Activated T-helper 1 cell treated with anti-CD3 and anti-CD28 coated beads, Interleukin-2, amount 50 U/mL, for 16 hours (primary cell): ENCODE results near the gene CUL9.
"Not testable (repeated sequence)": the region's sequence is repeated elsewhere in the genome, so short reads cannot be mapped to it uniquely, and the experiment has no call there.

Source experiments
- DNase-seq, 2 donors: peaks; one replicate each; pipeline ENCODE4 v3.0.0-alpha.2; 2020; ENCODE audit warnings: low read depth in 1 of 2, low spot score in 1 of 2

CUL9 gene

GRCh38 chr6:43181942-43182860, at the start of gene CUL9:
TSS of gene CUL9 (plus strand) at chr6:43182196. CDS start at chr6:43184311, 2,115 bp downstream.
- peak; percentile 49 to 65 for DNase-seq

GRCh38 chr6:43138267-43138666, 43.7 kb upstream of the CUL9 start:
- no peak for DNase-seq

GRCh38 chr6:43139973-43140372, 42.0 kb upstream of the CUL9 start:
- not testable (repeated sequence) for DNase-seq

- DNase-seq, result no peak
These were observed 40.4 kb upstream of the CUL9 start for GRCh38 chr6:43141644-43142043.

- no peak for DNase-seq
These were observed 39.9 kb upstream of the CUL9 start for GRCh38 chr6:43142101-43142500.

GRCh38 chr6:43143235-43144128, 38.5 kb upstream of the CUL9 start:
- DNase-seq, result peak; percentile 37 to 63

GRCh38 chr6:43144879-43145278, 37.1 kb upstream of the CUL9 start:
- DNase-seq, result no peak

GRCh38 chr6:43146261-43146660, 35.7 kb upstream of the CUL9 start:
- DNase-seq, result no peak

GRCh38 chr6:43146709-43147688, 35.0 kb upstream of the CUL9 start:
- no peak for DNase-seq

GRCh38 chr6:43147691-43148477, 34.1 kb upstream of the CUL9 start:
- DNase-seq, result no peak

- DNase-seq, result no peak
These were observed 32.7 kb upstream of the CUL9 start for GRCh38 chr6:43149265-43149664.

- no peak for DNase-seq
These were observed 31.8 kb upstream of the CUL9 start for GRCh38 chr6:43150051-43150751.

GRCh38 chr6:43159599-43159998, 22.4 kb upstream of the CUL9 start:
- no peak for DNase-seq

GRCh38 chr6:43163899-43164298, 18.1 kb upstream of the CUL9 start:
- DNase-seq, result no peak

- DNase-seq, result no peak
These were observed 11.5 kb upstream of the CUL9 start for GRCh38 chr6:43170417-43170930.

GRCh38 chr6:43170931-43171706, 10.9 kb upstream of the CUL9 start, which contains the start of gene SRF:
TSS of gene SRF (plus strand) at chr6:43171269. CDS start at chr6:43171657, 388 bp downstream.
- DNase-seq, result peak; percentile 97

- peak in 1 of 2 donors; percentile 23 for DNase-seq
These were observed 10.3 kb upstream of the CUL9 start for GRCh38 chr6:43171707-43172103.
